ENCODE results near the gene NSL1. TPM values are rescaled to one million over a fixed set of nuclear protein-coding genes. Genes with fewer than 3 reads are reported as not detected.
A peak's percentile ranks its signal among the peaks of the same experiment; 100 is the strongest.

Gene NSL1
- total and polyA plus RNA-seq, 2 donors (not counting 1 experiment from before 2014, with no cell fraction given) = 20.5 to 45.9 TPM

- WGBS (ENCODE audit: insufficient coverage) = no CpG with 5 or more reads among the region's 3 CpGs
- TF ChIP-seq EZH2 (IDR thresholded peaks at IDR 0.05; ENCODE audit: borderline replicate concordance, insufficient read depth, low read depth, low read length, poor library complexity, severe bottlenecking) = no peak
- peak; percentile 87 for TF ChIP-seq CTCF (IDR thresholded peaks at IDR 0.05)
Observed at GRCh38 chr1:212782422-212783154, 9.0 kb downstream of the NSL1 start.

GRCh38 chr1:212781225-212781624 is 10.4 kb downstream of the NSL1 start:
- ChIA-PET POLR2A (no interaction called here), CTCF (interaction anchor here (0.9 to 6.1 kb wide), 17 partner anchors 10 to 746 kb away, joined by 3 to 90 read pairs (median 4); partner anchors contain the start of genes DTL, INTS7, NSL1 and TATDN3)
- Histone ChIP-seq H3K4me1 (ENCODE audit: control insufficient read depth in 2 of 2, insufficient read depth in 2 of 2, low read length in 2 of 2) (no peaks in the 10 kb centered on the region), H3K36me3 (replicated peaks in 1 of 2; ENCODE audit: control extremely low read depth in 1 of 2, control insufficient read depth in 1 of 2, extremely low read depth in 1 of 2, insufficient read depth in 2 of 2, low read length in 1 of 2) (peaks cover 18 to 56% of the 10 kb centered on the region in 2 experiments), H3K9me3 (ENCODE audit: control extremely low read depth in 1 of 3, control insufficient read depth in 2 of 3, insufficient read depth in 1 of 3, low read length in 2 of 3) (peaks cover 0 to 3% (median 0%) of the 10 kb centered on the region in 3 donors), H4K20me1 (ENCODE audit: control insufficient read depth, insufficient read depth, low read length, poor library complexity, severe bottlenecking) (no peaks in the 10 kb centered on the region), H3K27me3 (replicated peaks in 1 of 4; ENCODE audit: control extremely low read depth in 1 of 4, control insufficient read depth in 3 of 4, insufficient read depth in 4 of 4, low read length in 3 of 4) (no peaks in the 10 kb centered on the region), H2AFZ (ENCODE audit: insufficient read depth, low read depth, low read length, poor library complexity, severe bottlenecking) (no peak overlapping the region), H3K9ac (ENCODE audit: low read length) (no peak overlapping the region), H3K79me2 (ENCODE audit: control insufficient read depth, insufficient read depth, low read length) (peaks cover 13% of the 10 kb centered on the region), H3K4me2 (replicated peaks; ENCODE audit: low read depth, low read length, poor library complexity, severe bottlenecking) (no peak overlapping the region), H3K4me3 (ENCODE audit: control extremely low read depth in 1 of 5, extremely low read depth in 1 of 5, insufficient read depth in 1 of 5, low read depth in 2 of 5, low read length in 4 of 5) (no peak overlapping the region), H3K27ac (ENCODE audit: low read length in 2 of 2) (no peak overlapping the region)
- Mint-ChIP-seq H3K27ac (no peak overlapping the region), H3K4me1 (no peaks in the 10 kb centered on the region), H3K27me3 (no peaks in the 10 kb centered on the region), H3K9me3 (ENCODE audit: insufficient read depth) (no peaks in the 10 kb centered on the region), H3K4me3 (no peak overlapping the region)
- DNase-seq (no peak), ATAC-seq (ENCODE audit: low read depth) (no peak)
- TF ChIP-seq EZH2 (IDR thresholded peaks at IDR 0.05; ENCODE audit: borderline replicate concordance, insufficient read depth, low read depth, low read length, poor library complexity, severe bottlenecking) = no peak
- intact Hi-C loops (cut with micrococcal nuclease) = loop anchor here (5.0 kb wide), 2 partner anchors 216 to 1104 kb away; partner anchors contain the start of gene NEK2
- no CpG with 5 or more reads among the region's 2 CpGs for WGBS (ENCODE audit: insufficient coverage)

More at GRCh38 chr1:212782422-212783154, 9.0 kb downstream of the NSL1 start:
- POLR2A ChIA-PET = no interaction called here
- H2AFZ ChIP-seq (ENCODE audit: insufficient read depth, low read depth, low read length, poor library complexity, severe bottlenecking) = no peak overlapping the region
- CTCF ChIA-PET = interaction anchor here (0.8 to 6.1 kb wide), 21 partner anchors 9 to 327 kb away, joined by 3 to 90 read pairs (median 4); partner anchors contain the start of genes NSL1, RPS6KC1 and TATDN3
- peaks cover 18% of the 10 kb centered on the region for H3K79me2 ChIP-seq (ENCODE audit: control insufficient read depth, insufficient read depth, low read length)
- intact Hi-C loops (cut with micrococcal nuclease) = loop anchor here (1.0 to 5.0 kb wide), 5 partner anchors 82 to 1105 kb away; partner anchors contain the start of gene NEK2
- H3K9ac ChIP-seq (ENCODE audit: low read length) = no peak overlapping the region
- Mint-ChIP-seq H3K27me3 (no peaks in the 10 kb centered on the region), H3K9me3 (ENCODE audit: insufficient read depth) (no peaks in the 10 kb centered on the region), H3K27ac (no peak overlapping the region), H3K4me3 (no peak overlapping the region), H3K4me1 (no peaks in the 10 kb centered on the region)
- no peaks in the 10 kb centered on the region for H3K27me3 ChIP-seq (replicated peaks in 1 of 4; ENCODE audit: control extremely low read depth in 1 of 4, control insufficient read depth in 3 of 4, insufficient read depth in 4 of 4, low read length in 3 of 4)
- no peaks in the 10 kb centered on the region for H3K4me1 ChIP-seq (ENCODE audit: control insufficient read depth in 2 of 2, insufficient read depth in 2 of 2, low read length in 2 of 2)
- peaks cover 19 to 54% of the 10 kb centered on the region in 2 experiments for H3K36me3 ChIP-seq (replicated peaks in 1 of 2; ENCODE audit: control extremely low read depth in 1 of 2, control insufficient read depth in 1 of 2, extremely low read depth in 1 of 2, insufficient read depth in 2 of 2, low read length in 1 of 2)
- DNase-seq (peak; percentile 54), ATAC-seq (ENCODE audit: low read depth) (peak; percentile 51)
- no peak overlapping the region for H3K4me3 ChIP-seq (ENCODE audit: control extremely low read depth in 1 of 5, extremely low read depth in 1 of 5, insufficient read depth in 1 of 5, low read depth in 2 of 5, low read length in 4 of 5)
- no peaks in the 10 kb centered on the region for H4K20me1 ChIP-seq (ENCODE audit: control insufficient read depth, insufficient read depth, low read length, poor library complexity, severe bottlenecking)
- H3K4me2 ChIP-seq (replicated peaks; ENCODE audit: low read depth, low read length, poor library complexity, severe bottlenecking) = no peak overlapping the region
- no peaks in the 10 kb centered on the region for H3K9me3 ChIP-seq (ENCODE audit: control extremely low read depth in 1 of 3, control insufficient read depth in 2 of 3, insufficient read depth in 1 of 3, low read length in 2 of 3)
- no peak overlapping the region for H3K27ac ChIP-seq (ENCODE audit: low read length in 2 of 2)

Measured in B cell (primary cell).